ENCODE measurements around the gene NFKB1. TPM values are rescaled to one million over a fixed set of nuclear protein-coding genes. Genes with fewer than 3 reads are reported as not detected.

Gene NFKB1
- total RNA-seq, 6 experiments from 2014 or later, result 21.7 to 31.3 (median 27.5) TPM

DNA sequence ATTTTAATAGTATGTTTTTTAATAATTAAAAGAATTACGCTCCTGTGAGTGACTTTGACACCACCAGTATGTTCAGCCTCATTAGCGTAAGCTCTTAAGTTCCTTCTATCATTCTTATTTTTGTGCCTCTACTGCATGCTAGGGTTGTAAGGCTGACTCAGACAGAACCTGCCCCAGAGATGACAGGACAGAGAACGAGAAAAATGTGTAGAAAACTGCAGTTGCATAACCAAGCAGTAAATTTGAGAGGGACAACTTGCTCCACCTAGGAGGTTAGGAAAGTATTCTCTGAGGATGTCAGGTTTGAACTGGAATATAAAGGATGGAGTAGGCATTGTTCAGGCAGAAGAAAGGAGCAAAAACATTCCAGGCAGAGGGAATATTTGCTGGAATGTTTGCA lies 98.7 kb downstream of the NFKB1 start:
- peaks cover 26% of the 10 kb centered on the region for H3K4me1 Mint-ChIP-seq (ENCODE audit: low read depth)
- peak overlapping the region; percentile 22; the same call in 1 of the 2 replicates for H3K27ac Mint-ChIP-seq
- DNase-seq, result no peak
- H3K9me3 Mint-ChIP-seq, result no peaks in the 10 kb centered on the region
- H3K27me3 Mint-ChIP-seq (ENCODE audit: insufficient read depth), result no peaks in the 10 kb centered on the region
- TF ChIP-seq, protein P1, sequence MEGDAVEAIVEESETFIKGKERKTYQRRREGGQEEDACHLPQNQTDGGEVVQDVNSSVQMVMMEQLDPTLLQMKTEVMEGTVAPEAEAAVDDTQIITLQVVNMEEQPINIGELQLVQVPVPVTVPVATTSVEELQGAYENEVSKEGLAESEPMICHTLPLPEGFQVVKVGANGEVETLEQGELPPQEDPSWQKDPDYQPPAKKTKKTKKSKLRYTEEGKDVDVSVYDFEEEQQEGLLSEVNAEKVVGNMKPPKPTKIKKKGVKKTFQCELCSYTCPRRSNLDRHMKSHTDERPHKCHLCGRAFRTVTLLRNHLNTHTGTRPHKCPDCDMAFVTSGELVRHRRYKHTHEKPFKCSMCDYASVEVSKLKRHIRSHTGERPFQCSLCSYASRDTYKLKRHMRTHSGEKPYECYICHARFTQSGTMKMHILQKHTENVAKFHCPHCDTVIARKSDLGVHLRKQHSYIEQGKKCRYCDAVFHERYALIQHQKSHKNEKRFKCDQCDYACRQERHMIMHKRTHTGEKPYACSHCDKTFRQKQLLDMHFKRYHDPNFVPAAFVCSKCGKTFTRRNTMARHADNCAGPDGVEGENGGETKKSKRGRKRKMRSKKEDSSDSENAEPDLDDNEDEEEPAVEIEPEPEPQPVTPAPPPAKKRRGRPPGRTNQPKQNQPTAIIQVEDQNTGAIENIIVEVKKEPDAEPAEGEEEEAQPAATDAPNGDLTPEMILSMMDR (IDR thresholded peaks at IDR 0.05), result no peak
- H3K4me3 Mint-ChIP-seq, result no peak overlapping the region
- peaks cover 48% of the 10 kb centered on the region for H3K36me3 Mint-ChIP-seq (ENCODE audit: low read depth)

DNA sequence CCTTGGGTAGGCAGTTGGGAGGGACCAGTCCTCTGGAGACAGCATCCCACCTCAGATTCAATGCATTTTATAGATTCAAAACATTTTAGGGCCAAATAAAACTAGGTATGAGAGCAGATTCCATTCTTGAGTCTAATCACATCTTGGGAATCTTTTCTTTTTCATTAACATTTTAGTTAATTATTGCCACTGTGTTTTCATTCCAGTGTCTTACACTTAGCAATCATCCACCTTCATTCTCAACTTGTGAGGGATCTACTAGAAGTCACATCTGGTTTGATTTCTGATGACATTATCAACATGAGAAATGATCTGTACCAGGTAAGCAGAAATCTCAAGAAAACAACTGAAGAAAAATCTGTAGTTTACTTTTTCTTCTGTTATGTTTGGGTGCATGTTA lies 99.5 kb downstream of the NFKB1 start:
- H3K9me3 Mint-ChIP-seq, result no peaks in the 10 kb centered on the region
- H3K27me3 Mint-ChIP-seq (ENCODE audit: insufficient read depth), result no peaks in the 10 kb centered on the region
- no peak for DNase-seq
- H3K4me1 Mint-ChIP-seq (ENCODE audit: low read depth), result peaks cover 26% of the 10 kb centered on the region
- H3K36me3 Mint-ChIP-seq (ENCODE audit: low read depth), result peaks cover 43% of the 10 kb centered on the region
- H3K27ac Mint-ChIP-seq, result no peak overlapping the region
- H3K4me3 Mint-ChIP-seq, result no peak overlapping the region
- TF ChIP-seq, protein P1 (IDR thresholded peaks at IDR 0.05), result no peak

DNA sequence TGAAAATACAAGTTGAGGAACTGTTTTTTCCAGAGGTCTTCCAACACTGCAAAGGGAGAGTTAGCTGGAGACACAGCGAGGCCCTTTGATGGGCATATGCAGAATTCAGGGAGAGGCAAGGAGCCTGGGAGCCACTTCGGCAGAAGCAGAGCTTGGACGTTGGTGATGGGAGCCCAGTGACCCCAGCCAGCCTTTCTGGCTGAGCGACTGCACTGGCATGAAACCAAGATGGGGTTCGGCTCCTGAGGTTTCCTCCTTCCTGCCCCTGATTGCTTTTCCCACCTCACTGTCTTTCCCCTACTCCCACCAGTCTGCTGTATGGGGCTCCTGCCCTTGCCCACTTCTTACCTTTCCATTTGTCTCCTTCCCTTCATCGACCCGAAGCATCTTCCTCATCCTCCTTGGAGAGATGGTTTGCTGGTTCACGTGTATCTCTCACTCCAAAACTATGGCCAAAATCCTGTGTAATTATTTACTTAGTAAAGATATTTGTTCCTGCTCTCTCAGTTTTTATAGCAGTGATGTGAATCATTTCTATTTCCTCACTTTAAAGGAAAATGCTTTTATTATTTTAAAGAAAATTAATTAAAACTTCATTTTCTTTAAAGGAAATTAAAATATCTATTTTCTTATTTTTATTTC lies 100.5 kb downstream of the NFKB1 start:
- no peaks in the 10 kb centered on the region for H3K27me3 Mint-ChIP-seq (ENCODE audit: insufficient read depth)
- peaks cover 34% of the 10 kb centered on the region for H3K36me3 Mint-ChIP-seq (ENCODE audit: low read depth)
- H3K27ac Mint-ChIP-seq, result no peak overlapping the region; the same call in 1 of the 2 replicates
- H3K9me3 Mint-ChIP-seq, result no peaks in the 10 kb centered on the region
- TF ChIP-seq, protein P1 (IDR thresholded peaks at IDR 0.05), result no peak
- no peak overlapping the region for H3K4me3 Mint-ChIP-seq
- H3K4me1 Mint-ChIP-seq (ENCODE audit: low read depth), result peaks cover 26% of the 10 kb centered on the region
- DNase-seq, result no peak

DNA sequence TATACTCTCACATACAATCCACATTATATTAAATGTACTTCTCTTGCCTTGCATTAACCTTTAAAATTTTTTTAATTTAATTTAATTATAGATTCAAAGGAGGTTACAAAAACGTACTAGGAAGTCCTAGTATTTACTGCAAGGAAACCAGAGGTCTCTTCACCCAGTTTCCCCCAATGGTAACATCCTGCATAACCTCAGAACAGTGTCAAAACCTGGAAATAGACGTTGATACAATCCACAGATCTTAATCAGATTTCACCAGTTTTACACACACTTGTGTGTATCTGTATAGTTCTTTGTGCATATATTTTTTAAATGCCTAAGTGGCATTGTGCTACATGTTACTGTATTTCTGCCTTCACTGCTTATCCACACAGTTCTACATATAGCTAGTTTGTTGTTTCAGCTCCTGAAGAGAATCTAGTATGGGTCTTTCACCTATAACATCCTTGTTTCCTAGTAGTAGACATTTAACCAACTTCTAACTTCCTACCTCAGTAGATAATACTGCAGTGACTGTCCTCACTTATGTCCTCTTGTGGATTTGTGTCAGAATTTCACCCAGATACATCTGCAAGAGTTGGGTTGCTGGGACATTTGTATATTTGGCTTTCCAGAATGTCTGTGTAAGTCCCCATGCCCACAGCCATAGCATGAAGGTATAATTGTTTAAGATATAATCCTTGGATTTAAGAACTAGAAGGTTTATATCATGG lies 103.2 kb downstream of the NFKB1 start:
- Mint-ChIP-seq H3K27me3 (ENCODE audit: insufficient read depth) (no peaks in the 10 kb centered on the region), H3K27ac (no peak overlapping the region), H3K36me3 (ENCODE audit: low read depth) (peaks cover 20% of the 10 kb centered on the region), H3K4me1 (ENCODE audit: low read depth) (peaks cover 22% of the 10 kb centered on the region), H3K9me3 (no peaks in the 10 kb centered on the region), H3K4me3 (no peak overlapping the region)
- DNase-seq, result no peak
- TF ChIP-seq, protein P1 (IDR thresholded peaks at IDR 0.05), result no peak

DNA sequence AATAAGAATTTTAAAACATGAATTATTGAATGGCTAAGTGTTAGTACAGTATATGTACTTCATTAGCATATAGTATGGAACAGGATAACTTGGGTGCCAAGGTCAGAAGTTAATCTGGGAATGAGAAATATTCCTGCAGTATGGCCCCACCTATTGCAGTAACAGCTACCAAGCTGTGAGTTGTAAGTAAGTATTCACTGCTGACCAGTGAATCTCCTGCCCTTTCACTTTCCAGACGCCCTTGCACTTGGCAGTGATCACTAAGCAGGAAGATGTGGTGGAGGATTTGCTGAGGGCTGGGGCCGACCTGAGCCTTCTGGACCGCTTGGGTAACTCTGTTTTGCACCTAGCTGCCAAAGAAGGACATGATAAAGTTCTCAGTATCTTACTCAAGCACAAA lies 105.1 kb downstream of the NFKB1 start:
- no peak overlapping the region for H3K4me3 Mint-ChIP-seq
- H3K9me3 Mint-ChIP-seq, result no peaks in the 10 kb centered on the region
- peaks cover 24% of the 10 kb centered on the region for H3K36me3 Mint-ChIP-seq (ENCODE audit: low read depth)
- peaks cover 22% of the 10 kb centered on the region for H3K4me1 Mint-ChIP-seq (ENCODE audit: low read depth)
- no peaks in the 10 kb centered on the region for H3K27me3 Mint-ChIP-seq (ENCODE audit: insufficient read depth)
- H3K27ac Mint-ChIP-seq, result no peak overlapping the region
- TF ChIP-seq, protein P1 (IDR thresholded peaks at IDR 0.05), result no peak
- DNase-seq, result no peak

All from HFFc6 (cell line).